ENCODE data around the gene ABR. TPM values are rescaled to one million over a fixed set of nuclear protein-coding genes. Genes with fewer than 3 reads are reported as not detected.

ABR gene
- total RNA-seq, 1 experiment from 2014 or later = 85.2 TPM

GRCh38 chr17:1031711-1032110 is 148.1 kb downstream of the ABR start:
- no peak for DNase-seq (ENCODE audit: low spot score)

DNA sequence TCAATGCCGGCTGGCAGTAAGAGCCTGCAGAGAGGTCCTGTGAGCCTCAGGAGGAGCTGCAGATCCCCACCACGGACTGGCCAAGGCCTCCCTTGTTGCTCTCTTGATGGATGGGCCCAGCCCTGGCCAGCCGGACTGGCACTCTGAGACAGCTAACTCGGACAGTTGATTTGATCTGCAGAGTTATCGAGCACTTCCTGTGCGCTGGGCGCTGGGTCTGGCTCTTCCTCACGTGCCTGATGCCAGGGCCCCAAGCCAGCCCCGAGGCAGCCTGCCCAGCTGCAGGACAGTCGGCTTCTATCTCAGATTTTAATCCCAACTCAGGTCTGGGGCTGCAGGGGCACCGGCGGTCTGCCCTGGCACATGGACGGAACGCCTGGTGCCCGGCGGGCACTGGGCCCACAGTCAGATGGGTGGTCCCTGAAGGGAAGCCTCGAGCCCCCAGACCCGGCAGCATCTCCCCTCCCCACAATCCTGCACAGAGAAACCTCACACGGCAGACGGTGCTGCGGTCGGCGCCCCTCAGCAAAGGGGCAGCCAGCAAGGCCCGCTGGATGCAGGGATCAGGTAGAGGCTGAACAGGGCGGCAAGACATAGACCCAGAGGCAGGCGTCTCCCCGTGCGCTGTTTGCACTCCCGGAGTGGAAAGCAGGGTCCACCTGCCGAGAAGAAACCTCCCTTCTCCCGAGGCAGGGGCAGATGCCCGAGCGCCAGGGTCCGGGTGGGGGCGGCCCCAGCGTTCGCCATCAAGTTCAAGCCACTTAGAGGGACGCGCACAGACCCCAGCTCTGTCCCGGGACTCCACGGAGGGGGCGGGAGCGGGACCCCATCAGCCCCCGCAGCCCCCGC is 148.9 kb downstream of the ABR start:
- no peak for DNase-seq (ENCODE audit: low spot score)

- DNase-seq (ENCODE audit: low spot score) = no peak
Measured at GRCh38 chr17:1029922-1030644, 149.7 kb downstream of the ABR start.

DNA sequence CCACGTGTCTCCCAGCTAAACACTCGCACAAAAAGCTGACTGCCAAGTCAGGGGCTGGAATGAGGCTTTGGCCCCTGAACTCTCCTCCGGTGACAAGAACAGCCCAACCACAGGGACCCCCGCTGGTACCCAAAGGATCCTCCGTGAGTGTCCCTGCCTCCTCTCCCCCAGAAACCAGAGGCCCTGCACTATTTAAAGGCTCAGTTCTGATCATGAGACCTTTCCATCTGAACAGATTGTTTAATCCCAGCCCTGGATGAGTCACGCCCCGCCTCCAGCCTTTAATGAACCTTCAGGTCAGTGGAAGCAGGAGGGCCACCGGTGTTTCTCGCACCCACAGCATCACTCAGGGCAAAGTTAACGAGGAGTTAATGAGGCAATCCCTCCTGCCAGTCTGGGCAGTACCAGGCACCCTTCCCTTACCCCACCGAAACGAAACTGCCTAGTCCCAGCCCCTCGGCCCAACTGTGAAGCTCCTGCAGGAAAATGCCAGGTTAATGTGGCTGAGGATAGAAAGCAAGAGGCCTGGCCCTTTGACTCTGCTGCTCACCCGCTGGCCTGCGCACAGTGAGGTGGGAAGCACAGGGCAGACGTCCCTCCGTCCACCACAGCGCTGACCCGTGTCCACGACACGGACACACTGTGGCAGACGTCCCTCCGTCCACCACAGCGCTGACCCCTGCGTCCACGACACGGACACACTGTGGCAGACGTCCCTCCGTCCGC is 150.4 kb downstream of the ABR start:
- DNase-seq (ENCODE audit: low spot score) = no peak

GRCh38 chr17:1027044-1027443 is 152.7 kb downstream of the ABR start:
- no peak for DNase-seq (ENCODE audit: low spot score)

GRCh38 chr17:1026599-1026975 is 153.2 kb downstream of the ABR start:
- no peak for DNase-seq (ENCODE audit: low spot score)

DNA sequence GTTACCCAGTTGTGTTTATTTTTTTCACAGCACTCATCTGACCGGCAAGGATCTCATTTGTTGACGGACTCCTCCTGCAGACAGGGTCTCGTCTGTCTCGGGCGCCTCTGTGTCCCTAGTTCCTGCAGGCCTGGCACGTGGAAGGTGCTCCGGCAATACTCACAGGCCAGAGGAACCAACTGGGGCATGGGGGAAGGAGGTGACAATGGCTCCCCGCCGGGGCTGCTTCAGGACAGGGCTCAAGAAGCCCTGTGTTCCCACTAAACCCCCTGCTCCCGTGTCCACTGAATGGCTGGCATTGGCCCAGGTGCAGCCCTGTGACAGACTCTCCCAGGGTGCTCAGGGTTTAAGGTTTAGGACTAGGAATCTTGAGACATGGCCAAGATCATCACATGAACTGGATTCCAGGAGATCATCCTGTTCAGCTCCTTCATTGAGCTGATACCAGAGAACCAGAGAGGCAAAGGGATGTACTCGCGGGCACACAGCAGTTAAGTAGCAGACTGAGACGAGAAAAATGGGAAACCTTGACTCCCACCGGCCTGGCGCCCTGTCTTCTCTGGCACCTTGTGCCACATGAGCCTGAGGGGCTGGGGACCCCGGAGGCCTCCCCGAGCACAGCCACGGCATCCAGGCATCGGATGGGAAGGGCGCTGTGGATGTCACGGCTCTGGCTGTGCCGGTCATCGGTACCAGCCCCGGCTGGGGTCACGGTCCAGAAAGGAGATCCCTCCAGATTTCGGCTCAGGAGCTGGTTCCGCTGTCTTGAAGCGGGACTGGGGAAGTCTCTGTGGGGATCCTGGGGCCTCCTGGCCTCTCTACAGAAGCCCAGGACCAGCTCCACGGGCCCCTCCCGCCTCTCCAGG is 153.8 kb downstream of the ABR start:
- DNase-seq (ENCODE audit: low spot score) = no peak

DNA sequence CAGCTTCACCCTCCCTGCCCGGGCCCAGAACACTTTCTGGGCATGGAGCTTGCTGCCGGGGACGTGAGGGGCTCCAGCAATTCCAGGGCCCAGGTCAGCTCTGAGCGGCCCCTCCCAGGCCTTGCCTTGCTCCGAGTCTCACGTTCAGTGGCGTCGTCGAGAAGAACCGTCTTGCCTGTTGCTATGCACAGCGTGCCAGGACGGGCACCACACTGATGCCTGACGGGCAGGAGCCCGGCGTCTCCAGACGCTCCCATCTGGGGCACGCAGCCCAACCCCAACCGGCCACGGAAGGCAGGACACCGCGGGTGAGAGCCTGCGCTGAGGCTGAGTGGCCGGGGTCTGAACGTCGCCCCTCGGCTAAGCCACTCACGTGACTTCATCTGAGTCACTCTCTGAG is 155.7 kb downstream of the ABR start:
- no peak for DNase-seq (ENCODE audit: low spot score)

- DNase-seq (ENCODE audit: low spot score) = no peak
Measured at GRCh38 chr17:1022278-1023024, 157.3 kb downstream of the ABR start.

GRCh38 chr17:1021147-1021546 is 158.6 kb downstream of the ABR start:
- DNase-seq (ENCODE audit: low spot score) = no peak

DNA sequence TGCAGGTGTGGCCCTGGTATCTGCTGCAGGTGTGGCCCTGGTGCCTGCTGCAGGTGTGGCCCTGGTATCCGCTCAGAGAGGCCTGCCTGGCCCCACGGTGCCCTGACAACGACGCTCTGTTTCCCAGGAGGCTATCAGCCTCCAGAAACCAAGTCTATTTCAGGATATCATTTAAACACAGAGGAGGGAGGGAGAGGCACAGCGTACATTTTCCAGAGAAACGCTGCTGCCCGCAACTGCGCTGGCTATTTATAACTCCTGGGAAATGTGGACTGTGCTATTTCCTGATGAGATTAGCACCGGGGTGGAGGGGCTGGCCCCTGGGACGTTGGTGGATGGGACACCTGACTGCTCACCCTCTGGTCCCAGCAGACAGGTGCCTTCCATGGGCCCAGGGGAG is 160.3 kb downstream of the ABR start:
- DNase-seq (ENCODE audit: low spot score) = no peak

DNA sequence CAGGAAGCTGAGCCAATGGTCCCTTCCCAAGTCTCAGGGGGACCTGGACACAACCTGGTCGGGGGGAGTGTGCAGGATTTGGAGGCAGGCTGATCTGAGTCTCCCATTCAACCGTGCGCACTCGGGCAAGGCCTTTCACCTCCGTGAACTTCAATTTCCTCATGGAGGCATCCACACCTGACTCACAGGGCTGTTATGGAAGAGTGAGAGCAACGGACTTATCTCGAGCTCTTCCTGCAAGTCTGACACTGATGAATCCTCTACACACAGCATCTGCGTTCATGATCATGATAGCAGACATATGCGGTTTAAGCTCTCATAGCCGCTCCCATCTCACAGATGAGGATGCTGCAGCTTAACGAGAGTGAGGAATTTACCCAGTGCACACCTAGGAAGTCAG is 161.2 kb downstream of the ABR start:
- DNase-seq (ENCODE audit: low spot score) = no peak

GRCh38 chr17:1013729-1014090 is 166.1 kb downstream of the ABR start:
- no peak for DNase-seq (ENCODE audit: low spot score)

- no peak for DNase-seq (ENCODE audit: low spot score)
Measured at GRCh38 chr17:1012823-1013728, 166.7 kb downstream of the ABR start.

- no peak for DNase-seq (ENCODE audit: low spot score)
Measured at GRCh38 chr17:1011760-1012735, 167.7 kb downstream of the ABR start.

DNA sequence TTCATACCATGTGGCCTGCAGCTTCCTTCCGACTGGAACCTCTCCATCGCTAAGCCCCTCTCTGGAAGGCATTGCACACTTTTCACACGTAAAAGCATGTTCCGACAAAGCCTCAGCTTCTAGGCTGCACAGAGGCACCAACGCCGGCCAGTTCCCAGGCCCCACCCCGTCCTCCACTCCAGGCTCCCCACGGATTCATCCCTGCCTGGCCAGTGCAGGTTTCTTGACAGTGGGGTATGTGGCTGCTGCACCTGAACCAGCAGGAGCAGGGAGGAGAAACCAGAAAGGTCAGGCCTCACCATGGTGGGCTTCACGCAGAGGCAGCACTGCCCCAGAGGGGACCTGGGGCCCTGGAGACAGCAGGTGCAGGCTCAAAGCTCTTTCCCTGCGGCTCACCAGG is 168.6 kb downstream of the ABR start:
- DNase-seq (ENCODE audit: low spot score) = no peak

DNA sequence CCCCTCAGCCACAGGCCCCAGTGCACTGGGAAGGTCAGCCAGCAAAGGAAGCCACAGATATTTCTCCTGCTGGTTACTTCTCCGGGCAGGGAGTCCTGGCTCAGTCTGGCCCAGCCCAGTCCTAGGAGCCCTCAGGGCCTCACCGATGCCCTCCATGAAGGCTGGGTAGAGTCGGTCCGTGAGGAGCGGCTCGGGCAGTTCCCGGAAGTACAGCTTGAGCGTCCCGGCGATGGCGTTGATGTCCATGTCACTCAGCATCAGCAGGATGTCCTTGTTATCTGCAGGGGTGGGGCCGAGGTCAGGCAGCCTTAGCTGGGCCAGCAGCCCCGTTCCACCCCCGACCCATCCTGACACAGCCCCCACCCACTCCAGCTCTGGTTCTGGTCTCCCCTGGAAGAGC is 169.2 kb downstream of the ABR start:
- DNase-seq (ENCODE audit: low spot score) = no peak

GRCh38 chr17:1010086-1010450 is 169.7 kb downstream of the ABR start:
- DNase-seq (ENCODE audit: low spot score) = no peak
